GM21529 (cell line): ENCODE measurements around the gene CLMP.
"Not testable (repeated sequence)": the region's sequence is repeated elsewhere in the genome, so short reads cannot be mapped to it uniquely, and the experiment has no call there.

ENCODE experiments used
- ATAC-seq: cut with Tn5 transposase; IDR thresholded peaks from one replicate; pipeline ENCODE4 v1.9.1; 2021; ENCODE audit not compliant: unreplicated experiment

CLMP gene

GRCh38 chr11:123060277-123061000 lies 134.6 kb downstream of the CLMP start:
- ATAC-seq = no peak

- ATAC-seq = not testable (repeated sequence)
Measured at GRCh38 chr11:123059041-123059920, 135.8 kb downstream of the CLMP start.

GRCh38 chr11:123057661-123058305 lies 137.3 kb downstream of the CLMP start:
- no peak for ATAC-seq

GRCh38 chr11:123056835-123057491 lies 138.1 kb downstream of the CLMP start:
- no peak for ATAC-seq

GRCh38 chr11:123055191-123055901 lies 139.7 kb downstream of the CLMP start:
- no peak for ATAC-seq

GRCh38 chr11:123054301-123055065 lies 140.6 kb downstream of the CLMP start:
- ATAC-seq = peak; percentile 77

GRCh38 chr11:123052901-123053721 lies 141.9 kb downstream of the CLMP start:
- ATAC-seq = no peak

GRCh38 chr11:123051634-123052033 lies 143.4 kb downstream of the CLMP start:
- ATAC-seq = no peak

- no peak for ATAC-seq
Measured at GRCh38 chr11:123051146-123051545, 143.9 kb downstream of the CLMP start.

- no peak for ATAC-seq
Measured at GRCh38 chr11:123047947-123048293, 147.1 kb downstream of the CLMP start.

GRCh38 chr11:123047266-123047946 lies 147.6 kb downstream of the CLMP start:
- ATAC-seq = no peak

GRCh38 chr11:123046473-123047259 lies 148.4 kb downstream of the CLMP start:
- ATAC-seq = no peak

GRCh38 chr11:123045101-123045500 lies 149.9 kb downstream of the CLMP start:
- no peak for ATAC-seq

GRCh38 chr11:123041185-123041584 lies 153.9 kb downstream of the CLMP start:
- ATAC-seq = no peak

- no peak for ATAC-seq
Measured at GRCh38 chr11:123040111-123040432, 155.0 kb downstream of the CLMP start.

- ATAC-seq = no peak
Measured at GRCh38 chr11:123035831-123036230, 159.2 kb downstream of the CLMP start.

- ATAC-seq = no peak
Measured at GRCh38 chr11:123034597-123034996, 160.5 kb downstream of the CLMP start.

- no peak for ATAC-seq
Measured at GRCh38 chr11:123033895-123034294, 161.2 kb downstream of the CLMP start.
